ENCODE data around the gene SH3RF1.

DNA sequence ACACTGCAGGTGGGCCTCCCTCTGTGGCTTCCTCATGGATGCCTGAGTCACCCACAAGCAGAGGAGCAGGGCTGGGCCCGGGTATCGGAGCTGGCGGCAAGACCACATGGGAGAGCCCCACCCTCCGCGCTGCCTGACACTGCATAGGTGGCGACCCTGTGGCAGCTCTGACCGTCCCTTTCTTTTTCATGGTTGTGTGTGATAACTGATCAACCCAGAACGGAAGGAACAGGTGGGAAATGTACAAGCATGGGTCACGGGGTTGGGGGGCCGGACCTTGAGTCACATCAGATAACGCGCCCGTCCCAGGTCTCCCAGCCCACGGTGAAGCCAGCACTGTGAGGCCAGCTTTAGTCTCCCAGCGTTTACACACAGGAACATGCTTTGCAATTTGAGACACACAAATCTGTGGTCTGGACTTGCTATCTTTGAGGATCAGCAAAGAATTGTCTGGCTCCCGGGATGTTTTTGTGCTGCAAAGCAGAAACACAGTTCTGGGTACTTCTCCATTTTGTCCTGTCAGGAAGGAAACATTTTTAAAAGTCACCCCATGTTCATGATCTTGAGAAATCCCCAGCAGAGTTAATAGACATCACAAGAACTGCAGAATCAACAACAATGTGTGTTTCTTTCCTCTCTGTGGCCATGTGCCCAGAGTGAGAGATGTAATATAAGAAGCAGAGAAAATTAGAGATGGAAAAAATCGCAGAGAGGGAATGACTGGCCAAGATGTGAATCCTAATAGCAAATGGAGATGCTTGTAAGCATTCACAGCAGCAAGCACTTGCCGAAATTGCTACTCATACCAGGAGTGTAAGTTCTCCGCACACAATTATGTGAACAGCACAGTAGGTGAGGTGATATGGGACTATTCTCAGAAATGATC lies 190.6 kb downstream of the SH3RF1 start:
- TF ChIP-seq, protein P1, sequence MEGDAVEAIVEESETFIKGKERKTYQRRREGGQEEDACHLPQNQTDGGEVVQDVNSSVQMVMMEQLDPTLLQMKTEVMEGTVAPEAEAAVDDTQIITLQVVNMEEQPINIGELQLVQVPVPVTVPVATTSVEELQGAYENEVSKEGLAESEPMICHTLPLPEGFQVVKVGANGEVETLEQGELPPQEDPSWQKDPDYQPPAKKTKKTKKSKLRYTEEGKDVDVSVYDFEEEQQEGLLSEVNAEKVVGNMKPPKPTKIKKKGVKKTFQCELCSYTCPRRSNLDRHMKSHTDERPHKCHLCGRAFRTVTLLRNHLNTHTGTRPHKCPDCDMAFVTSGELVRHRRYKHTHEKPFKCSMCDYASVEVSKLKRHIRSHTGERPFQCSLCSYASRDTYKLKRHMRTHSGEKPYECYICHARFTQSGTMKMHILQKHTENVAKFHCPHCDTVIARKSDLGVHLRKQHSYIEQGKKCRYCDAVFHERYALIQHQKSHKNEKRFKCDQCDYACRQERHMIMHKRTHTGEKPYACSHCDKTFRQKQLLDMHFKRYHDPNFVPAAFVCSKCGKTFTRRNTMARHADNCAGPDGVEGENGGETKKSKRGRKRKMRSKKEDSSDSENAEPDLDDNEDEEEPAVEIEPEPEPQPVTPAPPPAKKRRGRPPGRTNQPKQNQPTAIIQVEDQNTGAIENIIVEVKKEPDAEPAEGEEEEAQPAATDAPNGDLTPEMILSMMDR (IDR thresholded peaks at IDR 0.05), result no peak
- no peak for TF ChIP-seq POLR2A (IDR thresholded peaks at IDR 0.05)
- peak; percentile 95 for TF ChIP-seq POLR2AphosphoS5 (IDR thresholded peaks at IDR 0.05)

Data from prostate gland (tissue), 2 donors.